Hematopoietic multipotent progenitor cell (in vitro differentiated cells): ENCODE measurements around the gene GNPDA2. TPM values are rescaled to one million over a fixed set of nuclear protein-coding genes. Genes with fewer than 3 reads are reported as not detected.

Experiments used
- DNase-seq, 3 donors: peaks; one replicate each; pipeline ENCODE4 v3.0.0-alpha.2; 2011 to 2015; ENCODE audit warnings: low read depth in 2 of 3, low spot score in 2 of 3
- total RNA-seq: library from RNA; depleted of rRNA; stranded (reverse); fragments of >200 nt; gene quantifications from one replicate; pipeline ENCODE4 v1.2.3, GENCODE V29; 2012

The GNPDA2 gene
- total RNA-seq, 1 donor, result 6.2 TPM

- DNase-seq, result no peak
These were observed 41.7 kb downstream of the GNPDA2 start for GRCh38 chr4:44684648-44685047.

- no peak for DNase-seq
These were observed 47.3 kb downstream of the GNPDA2 start for GRCh38 chr4:44679060-44679459.

- peak; percentile 85 to 94 (median 91) for DNase-seq
These were observed 48.0 kb downstream of the GNPDA2 start, which contains the start of gene GUF1 for GRCh38 chr4:44678094-44679041. Gene GUF1, plus strand, starts transcription at chr4:44678420. Its CDS starts 203 bp downstream, at chr4:44678623.

DNA sequence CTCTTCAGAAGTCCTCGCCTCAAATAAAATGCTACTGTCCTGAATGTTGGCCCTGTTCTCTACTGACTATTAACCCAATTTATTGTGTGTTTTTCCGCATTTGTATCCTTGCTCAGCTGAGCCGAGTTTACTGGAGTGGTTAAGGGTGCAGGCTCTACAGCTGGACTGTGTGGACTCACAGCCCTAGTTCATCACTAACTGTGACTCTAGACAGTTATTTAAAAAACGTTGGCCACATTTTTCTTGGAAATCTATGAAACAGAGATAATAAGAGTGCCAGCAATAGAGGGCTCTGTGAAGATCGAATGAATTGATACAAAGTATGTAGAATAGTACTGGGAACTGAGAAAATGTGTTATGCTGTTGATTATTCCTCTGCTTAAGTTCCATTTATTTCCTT, 51.0 kb downstream of the GNPDA2 start:
- no peak for DNase-seq

DNA sequence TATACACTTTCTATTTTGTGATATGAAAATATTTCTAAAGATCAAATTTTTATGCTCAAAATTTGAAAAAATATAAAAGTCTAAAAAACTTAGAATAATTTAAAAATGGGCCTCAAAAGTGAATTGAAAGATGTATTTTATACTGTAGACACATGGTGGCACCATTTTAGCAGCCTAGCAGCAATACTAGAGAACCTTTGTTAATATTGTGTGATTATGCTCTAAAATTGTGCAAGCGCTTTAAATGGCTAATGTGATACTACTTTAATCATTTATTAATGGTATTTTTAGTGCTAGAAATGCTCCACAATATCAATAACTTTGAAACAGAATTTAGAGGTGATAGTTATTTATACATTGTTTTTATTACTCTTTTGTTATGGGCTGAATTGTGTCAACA, 51.9 kb downstream of the GNPDA2 start:
- peak in 1 of 3 donors; percentile 8 for DNase-seq

DNA sequence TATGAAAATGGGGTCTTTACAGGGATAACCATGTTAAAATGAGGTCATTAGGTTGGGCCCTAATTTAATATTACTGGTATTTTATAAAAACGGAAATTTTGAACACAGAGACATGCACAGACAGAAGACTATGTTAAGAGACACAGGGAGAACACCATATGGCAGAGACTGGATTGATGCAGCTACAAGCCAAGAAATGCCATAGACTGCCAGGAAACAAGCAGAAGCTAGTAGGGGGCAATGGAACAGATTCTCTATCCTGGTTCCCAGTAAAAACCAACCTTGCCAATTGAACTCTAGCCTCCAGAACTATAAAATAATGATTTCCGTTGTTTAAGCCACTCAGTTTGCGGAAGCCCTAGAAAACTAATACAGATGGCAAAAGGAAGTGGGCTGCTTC, 54.7 kb downstream of the GNPDA2 start:
- DNase-seq, result no peak

- DNase-seq, result no peak
These were observed 55.7 kb downstream of the GNPDA2 start for GRCh38 chr4:44670506-44671199.

DNA sequence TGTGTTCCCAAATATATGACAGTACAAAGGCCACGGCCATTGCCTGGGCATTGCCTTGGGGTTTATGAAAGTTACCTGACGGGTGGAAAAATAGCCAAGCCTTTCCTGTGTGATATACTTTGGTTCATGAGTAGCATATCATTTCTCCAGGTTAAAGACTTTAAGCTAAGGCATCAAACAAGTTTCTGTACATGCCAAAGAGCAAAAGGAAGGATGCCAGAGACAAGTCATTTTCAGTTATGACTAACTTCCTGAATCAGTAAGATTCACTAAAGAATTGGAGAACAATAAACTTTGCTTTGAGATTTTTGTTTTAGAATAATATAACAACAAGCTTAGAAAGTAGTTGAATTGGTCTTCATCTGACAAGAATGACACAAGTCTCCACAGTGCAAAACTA, 57.8 kb downstream of the GNPDA2 start:
- no peak for DNase-seq

DNA sequence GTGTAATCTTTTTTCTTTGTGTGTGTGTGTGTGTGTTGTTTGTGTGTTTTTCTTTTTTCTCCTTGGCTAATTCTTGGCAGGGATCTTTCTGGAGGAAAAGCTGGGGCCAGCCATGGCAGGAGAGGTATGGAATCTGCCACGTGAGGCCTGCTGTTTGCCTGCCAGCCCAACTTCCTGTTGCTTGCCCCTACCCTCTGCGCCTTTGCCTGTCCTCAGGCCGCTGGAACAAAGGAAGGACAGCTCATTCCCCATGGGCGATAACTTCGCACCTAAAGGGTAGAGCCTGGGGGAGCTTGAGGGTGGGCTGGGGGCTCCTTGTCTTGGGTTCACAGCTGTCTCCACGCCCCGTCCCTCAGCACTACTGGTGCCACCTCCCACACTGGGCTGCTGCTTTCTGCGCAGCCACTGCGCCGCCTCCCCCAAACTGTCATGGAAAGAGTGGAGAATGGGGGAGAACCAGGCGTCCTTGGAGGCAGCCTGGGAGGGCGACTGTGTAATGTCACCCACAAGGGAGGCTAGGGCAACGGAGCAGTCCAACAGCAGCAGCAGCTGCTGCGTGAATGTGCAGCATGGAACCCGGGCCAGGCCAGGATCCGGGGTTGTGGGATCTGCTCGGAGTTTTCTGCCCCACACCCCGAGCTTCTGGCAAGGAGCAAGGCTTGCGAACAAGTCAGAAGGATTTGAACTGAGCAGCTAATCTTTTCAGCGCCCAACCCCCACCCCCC, 62.7 kb downstream of the GNPDA2 start:
- no peak for DNase-seq

DNA sequence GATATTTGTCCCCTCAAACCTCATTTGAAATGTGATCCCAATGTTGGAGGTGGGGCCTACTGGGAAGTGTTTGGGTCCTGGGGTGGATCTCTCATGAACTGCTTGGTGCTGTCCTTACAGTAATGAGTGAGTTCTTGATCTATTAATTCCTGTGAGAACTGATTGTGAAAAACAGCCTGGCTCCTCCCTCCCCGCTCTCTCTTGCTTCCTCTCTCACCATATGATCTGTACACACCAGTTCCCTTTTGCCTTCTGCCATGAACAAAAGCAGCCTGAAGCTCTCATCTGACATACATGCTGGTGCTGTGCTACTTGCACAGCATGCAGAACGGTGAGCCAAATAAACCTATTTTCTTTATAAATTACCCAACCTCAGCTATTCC, 63.7 kb downstream of the GNPDA2 start:
- DNase-seq, result peak in 1 of 3 donors; percentile 9

DNA sequence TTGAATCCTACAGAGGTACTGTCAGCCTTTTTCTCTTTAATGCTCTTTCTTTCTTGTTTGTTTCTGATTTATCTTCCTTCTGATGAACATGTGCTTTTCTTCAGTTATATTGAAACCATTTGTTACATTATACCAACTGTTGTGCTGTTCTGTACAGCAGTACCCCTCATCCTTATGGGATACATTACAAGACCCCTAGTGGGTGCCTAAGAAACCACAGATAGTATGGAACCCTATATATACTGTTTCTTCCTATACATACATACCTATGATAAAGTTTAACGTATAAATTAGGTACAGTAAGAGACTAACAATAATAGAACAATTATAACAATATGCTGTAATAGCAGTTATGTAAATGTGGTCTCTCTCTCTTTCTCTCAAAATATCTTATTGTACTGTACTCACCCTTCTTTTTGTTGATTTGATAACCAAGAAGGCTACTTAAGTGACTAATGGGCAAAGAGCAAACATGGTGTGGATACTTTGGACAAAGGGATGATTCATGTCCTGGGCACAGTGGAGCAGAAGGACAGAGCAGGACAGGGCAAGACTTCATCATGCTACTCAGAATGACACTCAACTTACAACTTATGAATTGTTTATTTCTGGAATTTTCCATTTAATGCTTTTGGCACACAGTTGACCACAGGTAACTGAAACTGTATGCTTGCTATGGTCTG, 64.3 kb downstream of the GNPDA2 start:
- no peak for DNase-seq

DNA sequence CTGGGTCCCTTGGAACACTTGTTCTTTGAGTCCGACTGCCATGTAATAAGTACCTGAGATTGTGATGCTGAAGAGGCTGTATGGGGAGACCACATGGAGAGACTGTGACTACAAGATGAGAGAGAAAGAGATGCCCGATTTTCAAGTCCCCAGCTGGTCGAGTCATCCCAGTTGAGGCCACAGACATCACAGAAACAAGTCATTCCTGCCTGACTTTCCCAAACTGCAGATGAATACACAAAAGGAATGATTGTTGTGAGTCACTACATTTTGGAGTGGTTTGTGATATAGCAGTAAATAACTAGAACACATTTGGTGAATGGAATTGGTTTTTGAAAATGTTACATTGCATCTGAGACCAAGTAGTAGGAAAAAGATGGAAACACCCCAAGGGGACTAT, 66.0 kb downstream of the GNPDA2 start:
- no peak for DNase-seq

GRCh38 chr4:44652002-44652401, 74.4 kb downstream of the GNPDA2 start:
- no peak for DNase-seq

Other genes starting within 250 kb of the GNPDA2 start
- gene YIPF7, start 74.9 kb downstream of the GNPDA2 start, total RNA-seq, result under 0.01 TPM
- gene GUF1, start 48.1 kb downstream of the GNPDA2 start, total RNA-seq, result 7.5 TPM